Bronchial epithelial cell (primary cell): ENCODE measurements around the gene DEPDC1B. TPM values are rescaled to one million over a fixed set of nuclear protein-coding genes. Genes with fewer than 3 reads are reported as not detected.

ENCODE experiments used
- DNase-seq: peaks from one replicate; pipeline ENCODE4 v3.0.0-alpha.2; 2010; ENCODE audit warnings: low read depth
- FAIRE-seq: peaks from 2 replicates; lab custom pipeline; 2011; peaks lifted over from hg19 to GRCh38; lab: Jason Lieb, UNC
- H3K27me3 ChIP-seq: 2 replicates; pipeline ENCODE4 v1.5.1; 2011; ENCODE audit warnings: low read length; ENCODE audit not compliant: control insufficient read depth, insufficient read depth
- H3K36me3 ChIP-seq: 2 replicates; pipeline ENCODE4 v1.5.1; 2011; ENCODE audit warnings: low read length; ENCODE audit not compliant: control insufficient read depth, insufficient read depth
- H3K4me3 ChIP-seq: 2 replicates; pipeline ENCODE4 v1.5.1; 2011; ENCODE audit warnings: mild to moderate bottlenecking, low read depth, low read length, control low read depth
- CTCF ChIP-seq: IDR thresholded peaks from 2 replicates; pipeline ENCODE4 v1.5.1; 2011; ENCODE audit warnings: mild to moderate bottlenecking, moderate library complexity, low read length, control low read depth, inconsistent platforms; ENCODE audit not compliant: insufficient read depth, severe bottlenecking
- total RNA-seq: library from RNA; depleted of rRNA; stranded (reverse); fragments of >200 nt; gene quantifications from 2 replicates; pipeline ENCODE4 v1.2.1, GENCODE V29; 2014

The DEPDC1B gene
- total RNA-seq, 1 donor from 2014 or later = 2.1 TPM

DNA sequence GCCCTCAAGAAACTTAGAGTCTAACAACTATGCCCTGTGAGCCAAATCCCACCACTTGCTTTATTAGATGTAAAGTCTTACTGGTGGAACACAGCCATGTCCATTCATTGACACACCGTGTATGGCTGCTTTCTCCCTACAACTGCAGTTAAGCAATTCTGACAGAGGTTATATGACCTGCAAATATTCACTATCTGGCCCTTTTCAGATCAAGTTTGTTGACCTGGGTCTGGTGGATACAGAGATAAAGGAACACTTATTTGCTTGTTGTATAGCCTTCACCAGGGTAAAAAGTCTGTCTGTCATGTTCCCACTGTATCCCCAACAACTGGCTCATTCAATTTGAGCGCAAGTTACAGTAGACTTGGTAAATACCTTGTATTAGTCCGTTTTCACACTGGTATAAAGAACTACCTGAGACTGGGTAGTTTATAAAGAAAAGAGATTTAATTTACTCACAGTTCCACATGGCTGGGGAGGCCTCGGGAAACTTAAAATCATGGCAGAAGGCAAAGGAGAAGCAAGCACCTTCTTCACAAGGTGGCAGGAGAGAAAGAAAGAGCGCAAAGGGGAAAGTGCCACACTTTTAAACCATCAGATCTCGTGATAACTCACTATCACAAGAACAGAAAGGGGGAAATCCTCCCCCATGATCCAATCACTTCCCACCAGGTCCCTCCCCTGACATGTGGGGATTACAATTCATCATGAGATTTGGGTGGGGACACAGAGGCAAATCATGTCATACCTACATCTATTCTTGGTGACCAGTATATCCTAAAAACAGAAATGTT, 27.9 kb downstream of the DEPDC1B start:
- no peak overlapping the region for H3K4me3 ChIP-seq
- FAIRE-seq (no peak), DNase-seq (no peak)
- no peaks in the 10 kb centered on the region for H3K27me3 ChIP-seq
- no peaks in the 10 kb centered on the region for H3K36me3 ChIP-seq
- TF ChIP-seq CTCF = no peak

DNA sequence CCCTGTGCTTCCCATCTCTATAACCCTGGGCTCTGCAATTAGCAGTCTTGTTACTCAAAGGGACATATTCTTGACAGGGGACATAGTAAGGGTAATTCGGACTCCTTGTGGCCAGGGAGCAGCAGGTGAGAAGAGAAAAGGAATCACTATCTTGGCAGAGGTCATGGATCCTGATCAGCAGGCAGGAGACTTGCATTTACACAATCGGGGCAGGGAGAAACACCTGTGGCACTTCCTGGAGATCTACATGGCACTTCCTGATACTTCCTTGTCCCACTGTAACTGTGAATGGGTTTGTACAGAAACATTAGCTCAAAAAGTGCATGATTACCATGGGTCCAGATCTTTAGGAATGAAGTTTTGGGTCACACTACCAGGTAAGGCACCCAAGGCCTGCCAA, 29.2 kb downstream of the DEPDC1B start:
- TF ChIP-seq CTCF = no peak
- Histone ChIP-seq H3K27me3 (no peaks in the 10 kb centered on the region), H3K4me3 (no peak overlapping the region), H3K36me3 (no peaks in the 10 kb centered on the region)
- no peak for DNase-seq
- FAIRE-seq = no peak

DNA sequence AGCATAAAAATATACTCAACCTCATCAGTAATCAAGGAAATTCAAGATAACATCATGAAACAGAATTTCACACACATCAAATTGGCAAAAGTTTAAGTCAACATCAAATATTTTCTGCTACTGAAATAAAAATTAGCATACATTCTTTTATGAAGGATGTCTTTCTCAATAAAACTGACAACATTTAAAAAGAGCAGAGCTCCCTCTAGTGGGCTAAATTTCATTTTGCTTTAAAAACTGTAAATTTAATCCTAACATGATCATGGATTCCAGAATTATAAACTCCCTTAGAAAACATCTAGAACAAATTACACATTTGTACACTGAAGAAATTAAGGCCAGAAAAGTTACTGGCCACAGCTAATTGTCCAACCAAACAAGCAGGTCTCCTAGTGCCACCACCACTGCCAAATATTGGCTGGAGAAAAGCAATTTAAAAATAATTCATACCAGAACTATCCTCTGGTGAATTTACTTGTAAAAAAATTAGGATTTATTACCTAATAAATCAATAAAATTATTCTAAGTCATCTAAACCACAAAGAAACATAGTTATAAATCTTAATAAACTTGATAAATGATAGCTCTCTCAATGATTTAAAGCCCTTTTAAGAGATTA, 31.2 kb downstream of the DEPDC1B start:
- H3K4me3 ChIP-seq = no peak overlapping the region
- H3K36me3 ChIP-seq = no peaks in the 10 kb centered on the region
- no peaks in the 10 kb centered on the region for H3K27me3 ChIP-seq
- DNase-seq (peak; percentile 43), FAIRE-seq (no peak)
- TF ChIP-seq CTCF = peak; percentile 35

- Histone ChIP-seq H3K4me3 (no peak overlapping the region), H3K36me3 (no peaks in the 10 kb centered on the region), H3K27me3 (no peaks in the 10 kb centered on the region)
- FAIRE-seq (no peak), DNase-seq (peak; percentile 91)
- TF ChIP-seq CTCF = no peak
Observed at GRCh38 chr5:60651872-60652620, 47.9 kb downstream of the DEPDC1B start.

DNA sequence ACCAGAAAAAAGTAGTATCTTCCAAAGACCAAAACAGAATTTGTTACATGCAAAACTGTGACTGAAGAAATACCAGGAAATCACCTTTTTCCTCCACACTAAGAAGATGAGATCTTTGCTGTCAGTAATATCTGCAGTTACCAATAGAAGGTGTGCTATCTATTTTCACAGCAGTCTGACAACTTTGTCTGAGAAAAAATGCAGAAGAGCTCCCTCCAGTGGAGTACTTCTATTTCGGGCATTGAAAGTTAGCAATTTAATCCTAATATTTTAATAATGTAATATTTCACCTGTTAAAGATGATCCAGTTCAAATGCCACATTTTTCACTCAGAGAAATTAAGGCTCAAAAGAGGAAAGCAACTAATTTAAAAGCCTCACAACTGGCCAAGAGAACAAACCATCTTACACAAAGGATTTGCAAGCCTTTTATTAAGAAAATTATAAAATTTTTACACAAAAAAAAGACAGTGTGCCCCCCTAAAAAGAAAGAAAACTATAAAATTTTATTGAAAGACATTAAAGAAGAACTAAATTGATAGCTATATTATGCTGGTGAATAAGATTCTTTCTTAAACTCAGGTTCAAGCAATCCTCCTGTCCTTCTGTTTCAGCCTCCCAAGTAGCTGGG, 50.6 kb downstream of the DEPDC1B start:
- peak; percentile 64 for DNase-seq
- TF ChIP-seq CTCF = peak; percentile 51
- no peak overlapping the region for H3K4me3 ChIP-seq
- H3K36me3 ChIP-seq = no peaks in the 10 kb centered on the region
- FAIRE-seq = no peak
- no peaks in the 10 kb centered on the region for H3K27me3 ChIP-seq
